ENCODE results near the gene TMEM125. TPM values are rescaled to one million over a fixed set of nuclear protein-coding genes. Genes with fewer than 3 reads are reported as not detected.

TMEM125 gene
- total RNA-seq, 1 experiment from 2014 or later: not detected

DNA sequence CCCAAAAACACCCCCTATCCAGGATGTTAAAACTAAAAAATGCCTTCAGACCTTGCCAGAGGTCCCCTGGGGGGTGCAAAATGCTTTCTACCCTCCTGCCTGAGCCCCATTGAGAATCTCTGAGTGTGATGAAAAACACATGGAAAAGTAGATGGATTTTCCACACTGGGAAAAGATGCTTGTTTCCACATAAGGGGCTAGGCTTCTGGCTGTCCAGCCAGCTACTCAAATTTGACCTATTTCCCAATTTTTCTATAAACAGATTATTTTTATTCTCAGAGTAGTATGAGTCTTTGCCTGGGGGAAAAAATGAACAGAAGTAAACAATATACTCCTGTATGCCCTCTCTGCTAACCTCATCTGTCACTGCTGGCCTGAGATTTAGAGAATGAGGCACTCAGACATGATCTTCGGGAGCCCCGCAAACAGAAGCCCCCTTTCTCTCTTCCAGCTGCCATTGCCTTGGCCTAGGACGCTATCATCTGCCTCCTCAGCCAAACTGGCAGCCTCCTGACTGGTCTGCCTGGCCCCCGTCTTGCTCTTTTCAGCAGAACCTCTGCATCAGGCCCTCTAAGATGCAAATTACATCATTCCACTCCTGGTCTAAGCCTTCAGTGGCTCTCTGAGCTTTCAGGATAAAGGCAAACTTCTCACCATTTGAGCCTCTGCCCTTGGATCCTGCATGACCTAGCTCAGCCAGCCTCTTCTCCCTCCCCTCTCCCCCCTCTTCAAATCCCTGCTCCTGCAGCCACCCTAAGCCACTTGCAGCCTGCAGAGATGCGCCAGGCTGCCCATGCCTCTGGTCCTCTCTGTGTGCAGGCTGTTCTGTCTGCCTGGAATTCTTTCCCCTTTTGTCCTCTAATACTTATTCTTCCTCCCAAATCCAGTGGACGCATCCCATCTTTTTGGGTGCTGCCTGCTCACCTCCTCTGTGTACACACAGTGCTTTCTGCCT, 39.7 kb upstream of the TMEM125 start:
- Histone ChIP-seq H3K27ac (ENCODE audit: low read length) (no peak overlapping the region), H3K36me3 (ENCODE audit: control insufficient read depth, insufficient read depth, low read length) (no peaks in the 10 kb centered on the region), H3K4me1 (ENCODE audit: control insufficient read depth, insufficient read depth, low read length) (0 out of 2 replicates have a peak, but pooled peaks cover 3% of the 10 kb centered on the region), H3K4me3 (ENCODE audit: low read depth in 2 of 2, low read length in 2 of 2) (no peak overlapping the region), H3K27me3 (ENCODE audit: control insufficient read depth, insufficient read depth, low read length) (no peaks in the 10 kb centered on the region), H3K9me3 (ENCODE audit: control insufficient read depth, insufficient read depth, low read depth, low read length) (no peaks in the 10 kb centered on the region)
- TF ChIP-seq CTCF (IDR thresholded peaks at IDR 0.05) (no peak), TCF7L2 (IDR thresholded peaks at IDR 0.05; ENCODE audit: low read depth, low read length) (no peak), SIN3A (IDR thresholded peaks at IDR 0.05; ENCODE audit: borderline replicate concordance, insufficient read depth, low read depth, low read length) (no peak), POLR2AphosphoS5 (IDR thresholded peaks at IDR 0.05; ENCODE audit: low read depth, low read length) (no peak)
- TF ChIP-seq, protein P1, sequence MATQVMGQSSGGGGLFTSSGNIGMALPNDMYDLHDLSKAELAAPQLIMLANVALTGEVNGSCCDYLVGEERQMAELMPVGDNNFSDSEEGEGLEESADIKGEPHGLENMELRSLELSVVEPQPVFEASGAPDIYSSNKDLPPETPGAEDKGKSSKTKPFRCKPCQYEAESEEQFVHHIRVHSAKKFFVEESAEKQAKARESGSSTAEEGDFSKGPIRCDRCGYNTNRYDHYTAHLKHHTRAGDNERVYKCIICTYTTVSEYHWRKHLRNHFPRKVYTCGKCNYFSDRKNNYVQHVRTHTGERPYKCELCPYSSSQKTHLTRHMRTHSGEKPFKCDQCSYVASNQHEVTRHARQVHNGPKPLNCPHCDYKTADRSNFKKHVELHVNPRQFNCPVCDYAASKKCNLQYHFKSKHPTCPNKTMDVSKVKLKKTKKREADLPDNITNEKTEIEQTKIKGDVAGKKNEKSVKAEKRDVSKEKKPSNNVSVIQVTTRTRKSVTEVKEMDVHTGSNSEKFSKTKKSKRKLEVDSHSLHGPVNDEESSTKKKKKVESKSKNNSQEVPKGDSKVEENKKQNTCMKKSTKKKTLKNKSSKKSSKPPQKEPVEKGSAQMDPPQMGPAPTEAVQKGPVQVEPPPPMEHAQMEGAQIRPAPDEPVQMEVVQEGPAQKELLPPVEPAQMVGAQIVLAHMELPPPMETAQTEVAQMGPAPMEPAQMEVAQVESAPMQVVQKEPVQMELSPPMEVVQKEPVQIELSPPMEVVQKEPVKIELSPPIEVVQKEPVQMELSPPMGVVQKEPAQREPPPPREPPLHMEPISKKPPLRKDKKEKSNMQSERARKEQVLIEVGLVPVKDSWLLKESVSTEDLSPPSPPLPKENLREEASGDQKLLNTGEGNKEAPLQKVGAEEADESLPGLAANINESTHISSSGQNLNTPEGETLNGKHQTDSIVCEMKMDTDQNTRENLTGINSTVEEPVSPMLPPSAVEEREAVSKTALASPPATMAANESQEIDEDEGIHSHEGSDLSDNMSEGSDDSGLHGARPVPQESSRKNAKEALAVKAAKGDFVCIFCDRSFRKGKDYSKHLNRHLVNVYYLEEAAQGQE (IDR thresholded peaks at IDR 0.05; ENCODE audit: insufficient read depth in 1 of 2, low read depth in 2 of 2, low read length in 1 of 2): no peak
- intact Hi-C loops (cut with micrococcal nuclease; ENCODE audit: unreplicated experiment): loop anchor here (5.0 kb wide), 1 partner anchor 182 kb away; no protein-coding TSS in a partner anchor
- ChIA-PET POLR2A (no interaction called here), CTCF (no interaction called here)
- in situ Hi-C loops (cut with HindIII; ENCODE audit: low pct_unique_long_range_greater_than_20kb, low sequenced_read_pairs): no loop called here
- ATAC-seq (no peak), DNase-seq (ENCODE audit: low read depth, low spot score) (no peak)
- BruUV-seq (replicated peaks): no TSS peak

DNA sequence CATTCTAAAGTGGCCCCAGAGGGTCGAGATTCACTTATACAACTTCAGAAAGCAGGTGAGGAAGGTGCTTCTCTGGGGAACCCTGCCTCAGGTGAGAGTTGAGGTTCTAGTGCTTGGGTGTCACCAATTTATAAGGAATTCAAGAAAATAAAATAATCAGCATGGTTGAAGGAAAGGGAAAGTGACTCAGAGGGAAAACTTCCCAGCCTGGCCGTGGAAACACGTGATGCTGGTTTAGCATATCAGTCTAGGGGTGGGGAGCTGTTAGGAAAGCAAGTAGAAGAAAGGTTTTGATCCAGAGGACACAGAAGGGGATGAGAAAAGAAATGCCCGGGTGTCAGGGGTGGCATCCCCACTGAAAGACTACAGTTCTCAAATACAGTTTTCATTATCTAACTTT, 37.7 kb upstream of the TMEM125 start:
- ATAC-seq: no peak
- Histone ChIP-seq H3K9me3 (ENCODE audit: control insufficient read depth, insufficient read depth, low read depth, low read length) (no peaks in the 10 kb centered on the region), H3K4me1 (ENCODE audit: control insufficient read depth, insufficient read depth, low read length) (0 out of 2 replicates have a peak, but pooled peaks cover 1% of the 10 kb centered on the region), H3K4me3 (ENCODE audit: low read depth in 2 of 2, low read length in 2 of 2) (no peak overlapping the region), H3K27ac (ENCODE audit: low read length) (no peak overlapping the region), H3K27me3 (ENCODE audit: control insufficient read depth, insufficient read depth, low read length) (no peaks in the 10 kb centered on the region), H3K36me3 (ENCODE audit: control insufficient read depth, insufficient read depth, low read length) (no peaks in the 10 kb centered on the region)
- ChIA-PET POLR2A (no interaction called here), CTCF (interaction anchor here (1.4 kb wide), 1 partner anchor 182 kb away, joined by 11 read pairs; no protein-coding TSS in a partner anchor)
- BruUV-seq (replicated peaks): no TSS peak
- no peak for DNase-seq (ENCODE audit: low read depth, low spot score)
- TF ChIP-seq POLR2AphosphoS5 (IDR thresholded peaks at IDR 0.05; ENCODE audit: low read depth, low read length): no peak
- no peak for TF ChIP-seq TCF7L2 (IDR thresholded peaks at IDR 0.05; ENCODE audit: low read depth, low read length)
- TF ChIP-seq, protein P1 (IDR thresholded peaks at IDR 0.05; ENCODE audit: insufficient read depth in 1 of 2, low read depth in 2 of 2, low read length in 1 of 2): no peak
- TF ChIP-seq SIN3A (IDR thresholded peaks at IDR 0.05; ENCODE audit: borderline replicate concordance, insufficient read depth, low read depth, low read length): no peak
- TF ChIP-seq CTCF (IDR thresholded peaks at IDR 0.05): no peak
- intact Hi-C loops (cut with micrococcal nuclease; ENCODE audit: unreplicated experiment) (no loop called here), in situ Hi-C loops (cut with HindIII; ENCODE audit: low pct_unique_long_range_greater_than_20kb, low sequenced_read_pairs) (no loop called here)
